ENCODE results near the gene FNDC3B. TPM values are rescaled to one million over a fixed set of nuclear protein-coding genes. Genes with fewer than 3 reads are reported as not detected.
"Not testable (repeated sequence)": the region's sequence is repeated elsewhere in the genome, so short reads cannot be mapped to it uniquely, and the experiment has no call there.

FNDC3B gene
- polyA plus RNA-seq, 1 donor, result 56.3 TPM

DNA sequence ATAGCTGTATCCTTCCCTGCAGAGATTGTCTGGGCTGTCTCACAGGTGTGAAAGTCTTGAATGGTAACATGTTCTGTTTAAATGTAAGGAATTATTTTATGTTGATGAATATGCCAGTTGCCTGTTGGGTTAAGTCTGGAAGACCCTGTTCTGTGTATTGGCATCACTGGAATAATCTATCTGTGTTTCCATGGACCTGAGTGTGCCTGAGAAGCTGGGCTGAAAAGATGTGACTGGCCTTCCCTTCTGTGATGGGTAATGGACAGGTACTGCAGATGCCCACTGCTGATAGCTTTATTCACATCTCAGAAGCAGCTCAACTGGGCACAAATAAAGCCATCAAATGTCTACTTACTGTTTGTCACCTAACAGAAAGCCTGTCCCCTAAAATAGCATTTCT is 196.3 kb downstream of the FNDC3B start:
- DNase-seq (ENCODE audit: low read depth), result no peak

DNA sequence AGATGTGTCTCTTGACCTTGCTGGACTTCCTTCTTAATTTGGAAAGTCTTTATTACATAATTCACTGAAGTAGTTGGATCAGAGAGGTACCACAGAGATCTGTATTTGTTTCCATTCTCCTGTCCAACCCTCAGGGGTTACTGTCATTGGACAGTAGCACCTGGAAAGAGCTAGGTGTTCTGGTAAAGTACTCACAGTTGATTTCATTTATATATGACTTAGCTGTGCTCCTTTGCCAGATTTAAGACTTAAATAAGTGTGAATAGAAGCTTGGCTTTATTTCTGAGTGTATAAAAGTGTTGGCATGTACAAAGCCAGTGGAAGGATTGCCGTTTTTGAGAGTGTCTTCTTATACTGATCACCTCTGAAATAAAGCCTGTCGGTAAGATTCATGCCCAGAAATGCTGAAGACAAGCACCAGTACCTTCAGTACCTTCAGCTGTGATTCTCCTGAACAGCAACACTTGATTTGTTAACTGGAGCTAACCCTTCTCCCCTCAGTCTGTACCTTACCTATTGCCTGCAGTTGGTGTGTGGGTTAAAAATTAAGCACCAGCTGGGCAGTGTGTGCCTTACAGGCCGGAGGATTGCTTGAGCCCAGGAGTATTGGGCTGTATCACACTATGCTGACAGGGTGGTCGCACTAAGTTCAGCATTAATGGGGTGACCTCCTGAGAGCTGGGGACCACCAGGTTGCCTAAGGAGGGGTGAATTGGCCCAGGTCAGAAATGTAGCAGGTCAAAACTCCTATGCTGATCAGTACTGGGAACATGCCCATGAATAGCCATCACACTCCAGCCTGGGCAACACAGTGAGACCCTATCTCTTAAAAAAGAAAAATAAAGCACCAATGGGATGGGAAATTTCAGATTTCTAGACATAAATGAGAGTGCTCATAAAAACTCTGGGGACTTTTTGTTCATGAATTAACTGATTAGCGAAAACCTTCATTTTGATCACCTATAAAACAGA is 197.7 kb downstream of the FNDC3B start:
- DNase-seq (ENCODE audit: low read depth), result no peak

DNA sequence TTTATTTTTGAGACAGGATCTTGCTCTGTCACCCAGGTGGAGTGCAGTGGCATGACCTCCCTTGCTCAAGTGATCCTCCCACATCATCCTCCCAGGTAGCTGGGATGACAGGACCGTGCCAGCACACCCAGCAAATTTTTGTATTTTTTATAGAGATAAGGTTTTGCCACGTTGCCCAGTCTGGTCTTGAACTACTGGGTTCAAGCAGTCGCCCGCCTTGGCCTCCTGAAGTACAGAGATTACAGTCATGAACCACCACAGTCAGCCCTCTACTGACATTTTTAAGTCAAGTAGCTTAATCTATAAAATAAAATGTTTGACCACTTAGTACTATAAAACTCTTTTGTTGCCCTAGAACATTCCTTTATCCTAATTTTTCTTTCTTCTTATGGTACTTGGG is 198.8 kb downstream of the FNDC3B start:
- DNase-seq (ENCODE audit: low read depth), result no peak

DNA sequence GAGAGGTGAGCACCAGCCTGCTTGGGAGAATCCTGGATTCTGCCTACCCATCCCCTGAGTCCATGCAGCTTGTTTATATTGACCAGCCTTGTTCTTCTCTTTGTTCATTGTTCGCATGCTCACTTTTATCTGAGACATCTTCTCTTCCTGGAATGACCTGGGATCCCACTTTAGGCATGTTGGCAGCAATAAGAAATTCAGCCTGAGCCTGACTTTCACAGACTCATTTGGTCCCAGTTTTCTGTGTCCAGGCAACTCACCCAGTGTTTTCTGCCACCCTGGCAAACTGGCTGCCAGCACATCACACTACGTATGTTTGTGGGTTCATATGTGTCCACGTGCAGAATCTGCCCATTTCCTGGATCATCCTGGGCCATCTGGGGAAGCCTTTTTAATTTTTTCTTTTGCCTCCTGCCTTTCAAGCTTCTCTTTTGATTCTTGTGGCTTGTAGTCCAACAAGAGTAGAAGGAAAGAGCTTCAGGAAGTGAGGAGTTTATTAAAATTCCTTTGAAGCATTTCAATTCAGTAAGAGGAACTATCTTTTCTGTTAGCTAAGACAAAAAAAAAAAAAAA is 199.9 kb downstream of the FNDC3B start:
- no peak for DNase-seq (ENCODE audit: low read depth)

DNA sequence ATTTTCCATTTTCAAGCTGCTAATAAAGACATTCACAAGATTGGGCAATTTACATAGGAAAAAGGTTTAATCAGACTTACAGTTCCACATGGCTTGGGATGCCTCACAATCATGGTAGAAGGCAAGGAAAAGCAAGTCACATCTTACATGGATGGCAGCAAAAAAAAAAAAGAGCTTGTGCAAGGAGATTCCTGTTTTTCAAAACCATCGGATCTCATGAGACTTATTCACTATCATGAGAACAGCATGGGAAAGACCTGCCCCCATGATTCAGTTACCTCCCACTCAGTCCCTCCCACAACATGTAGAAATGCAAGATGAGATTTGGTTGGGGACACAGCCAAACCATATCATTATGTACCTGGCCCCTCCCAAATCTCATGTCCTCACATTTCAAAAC is 202.0 kb downstream of the FNDC3B start:
- no peak for DNase-seq (ENCODE audit: low read depth)

DNA sequence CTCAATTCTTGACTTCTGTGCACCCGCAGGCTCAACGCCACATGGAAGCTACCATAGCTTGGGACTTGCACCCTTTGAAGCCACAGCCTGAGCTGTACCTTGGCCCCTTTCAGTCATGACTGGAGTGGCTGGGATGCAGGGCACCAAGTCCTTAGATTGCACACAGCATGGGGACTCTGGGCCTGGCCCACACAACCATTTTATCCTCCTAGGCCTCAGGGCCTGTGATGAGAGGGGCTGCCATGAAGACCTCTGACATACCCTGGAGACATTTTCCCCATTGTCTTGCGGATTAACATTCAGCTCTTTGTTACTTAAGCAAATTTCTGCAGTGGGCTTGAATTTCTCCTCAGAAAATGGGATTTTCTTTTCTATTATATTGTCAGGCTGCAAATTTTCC is 203.1 kb downstream of the FNDC3B start:
- DNase-seq (ENCODE audit: low read depth), result not testable (repeated sequence)

DNA sequence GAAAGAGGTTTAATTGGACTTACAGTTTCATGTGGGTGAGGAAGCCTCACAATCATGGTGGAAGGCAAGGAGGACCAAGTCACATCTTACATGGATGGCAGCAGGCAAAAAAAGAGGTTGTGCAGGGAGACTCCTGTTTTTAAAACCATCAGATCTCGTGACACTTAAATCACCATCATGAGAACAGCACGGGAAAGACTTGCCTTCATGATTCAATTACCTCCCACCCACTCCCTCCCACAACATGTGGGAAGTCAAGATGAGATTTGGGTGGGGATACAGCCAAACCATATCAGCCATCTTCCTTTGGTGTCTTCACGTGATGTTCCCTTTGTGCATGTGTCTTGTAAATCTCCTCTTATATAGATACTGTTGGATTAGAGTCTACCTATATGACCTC is 204.0 kb downstream of the FNDC3B start:
- not testable (repeated sequence) for DNase-seq (ENCODE audit: low read depth)

DNA sequence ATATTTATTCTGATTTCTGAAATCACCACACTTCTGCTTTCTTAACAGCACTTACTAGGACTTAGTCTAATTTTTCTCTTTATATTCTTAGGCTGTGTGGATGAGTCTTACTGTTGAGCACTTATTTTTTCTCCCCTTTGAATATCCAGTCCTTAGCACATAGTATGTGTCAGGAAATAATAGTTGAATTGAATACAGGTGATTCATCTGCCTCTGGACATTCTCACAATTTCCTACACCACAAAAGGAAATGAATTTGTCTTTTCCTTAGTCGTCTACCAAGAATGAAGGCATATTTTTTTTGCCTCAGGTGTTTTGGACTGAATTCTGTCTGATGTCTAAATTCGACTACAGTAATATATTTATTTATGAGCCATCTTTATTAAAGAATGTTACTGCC is 204.6 kb downstream of the FNDC3B start:
- no peak for DNase-seq (ENCODE audit: low read depth)

DNA sequence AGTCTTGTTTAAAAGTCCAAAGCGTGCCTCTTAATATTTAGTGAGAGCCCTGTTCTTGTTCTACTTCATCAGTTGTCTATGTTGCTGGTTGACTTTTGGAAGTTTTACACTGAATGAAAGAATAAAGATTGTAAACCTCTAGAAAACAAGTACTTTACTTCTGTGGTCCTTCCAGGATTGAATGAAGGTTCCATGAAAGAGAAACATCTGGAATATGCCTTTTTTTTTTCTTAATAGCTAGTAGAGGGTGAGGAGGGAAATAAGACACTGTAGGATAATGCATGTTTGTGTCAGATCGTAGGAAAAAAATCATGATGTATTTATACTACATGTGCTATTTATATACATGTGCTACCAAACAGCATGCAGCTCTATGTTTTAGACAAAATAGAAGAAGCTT is 205.9 kb downstream of the FNDC3B start:
- DNase-seq (ENCODE audit: low read depth), result no peak

DNA sequence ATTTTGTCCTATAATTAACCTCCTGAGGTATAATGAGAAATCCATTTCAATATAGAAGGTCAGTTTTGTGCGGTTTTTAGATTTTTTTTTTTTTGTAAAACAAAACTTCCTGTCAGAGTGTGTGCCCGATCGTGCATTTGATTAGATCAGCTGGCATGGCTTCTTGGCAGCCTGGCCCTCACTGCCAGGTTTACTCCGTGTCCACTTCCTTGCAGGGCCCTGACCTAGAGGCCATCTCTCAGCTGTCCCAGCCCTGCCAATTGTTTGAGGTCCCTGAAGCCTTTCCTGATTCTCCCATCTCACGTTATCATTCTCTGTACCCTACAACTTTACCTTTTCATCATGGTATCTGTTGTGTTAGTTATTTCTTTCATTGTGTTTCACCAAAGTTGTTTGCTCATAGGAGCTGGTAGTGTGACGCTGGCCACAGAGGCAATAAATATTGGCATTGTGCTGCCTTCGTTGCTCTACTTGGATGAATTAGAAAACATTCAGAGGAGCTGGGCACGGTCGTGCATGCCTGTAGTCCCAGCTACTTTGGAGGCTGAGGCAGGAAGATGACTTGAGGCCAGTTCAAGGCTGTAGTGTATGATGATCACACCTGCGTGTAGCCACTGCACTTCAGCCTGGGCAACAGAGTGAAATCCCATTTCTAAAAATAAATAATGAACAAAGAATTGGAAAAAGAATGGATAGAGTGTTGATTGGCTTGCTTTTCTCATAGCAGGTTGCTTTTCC is 206.9 kb downstream of the FNDC3B start:
- no peak for DNase-seq (ENCODE audit: low read depth)

DNA sequence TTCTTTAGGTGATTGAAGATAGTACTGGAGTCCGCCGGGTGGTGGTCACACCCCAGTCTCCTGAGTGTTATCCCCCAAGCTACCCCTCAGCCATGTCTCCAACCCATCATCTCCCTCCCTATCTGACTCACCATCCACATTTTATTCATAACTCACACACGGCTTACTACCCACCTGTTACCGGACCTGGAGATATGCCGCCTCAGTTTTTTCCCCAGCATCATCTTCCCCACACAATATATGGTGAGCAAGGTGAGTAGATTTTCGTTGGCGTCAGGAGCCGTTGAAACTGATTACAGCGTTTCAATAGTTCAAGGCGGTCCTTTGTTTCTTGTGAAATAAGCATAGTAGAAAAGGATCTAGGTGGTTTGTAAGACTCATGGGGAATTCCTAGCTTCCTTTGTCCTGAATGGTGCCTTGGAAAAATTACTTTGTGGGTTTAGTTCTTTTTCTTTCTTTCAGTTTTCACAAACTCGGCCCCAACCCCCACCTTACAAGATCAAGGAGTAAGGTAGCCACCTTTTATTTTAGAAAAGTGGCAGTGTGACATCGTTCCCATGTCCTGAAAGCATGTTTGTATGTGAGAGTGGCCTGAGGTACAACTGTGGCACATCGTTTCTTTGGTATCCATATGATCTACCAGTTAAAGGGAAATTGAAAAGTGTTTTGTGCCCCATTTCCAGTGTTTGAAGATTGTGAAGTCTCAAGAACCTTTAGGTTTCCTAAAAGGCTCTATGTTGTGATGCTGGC is 208.3 kb downstream of the FNDC3B start:
- no peak for DNase-seq (ENCODE audit: low read depth)

DNA sequence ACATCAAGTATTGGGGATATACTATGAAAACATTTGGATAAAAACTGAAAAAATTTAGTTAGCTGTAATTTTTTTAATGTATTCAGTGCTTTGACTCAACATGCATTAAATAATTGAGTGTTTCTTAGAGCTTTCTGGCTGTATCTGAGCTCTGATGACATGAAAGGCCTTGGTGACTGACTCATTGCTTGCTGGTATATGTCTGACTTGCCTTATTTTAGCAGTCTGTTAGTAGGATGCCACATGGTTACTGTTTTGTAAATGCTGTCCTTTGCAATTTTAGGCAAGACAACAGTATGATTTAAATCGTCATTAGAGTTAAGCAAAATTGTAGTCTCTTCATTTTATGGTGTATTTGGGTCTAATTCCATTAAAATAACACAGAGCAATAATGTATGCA is 209.7 kb downstream of the FNDC3B start:
- DNase-seq (ENCODE audit: low read depth), result no peak

DNA sequence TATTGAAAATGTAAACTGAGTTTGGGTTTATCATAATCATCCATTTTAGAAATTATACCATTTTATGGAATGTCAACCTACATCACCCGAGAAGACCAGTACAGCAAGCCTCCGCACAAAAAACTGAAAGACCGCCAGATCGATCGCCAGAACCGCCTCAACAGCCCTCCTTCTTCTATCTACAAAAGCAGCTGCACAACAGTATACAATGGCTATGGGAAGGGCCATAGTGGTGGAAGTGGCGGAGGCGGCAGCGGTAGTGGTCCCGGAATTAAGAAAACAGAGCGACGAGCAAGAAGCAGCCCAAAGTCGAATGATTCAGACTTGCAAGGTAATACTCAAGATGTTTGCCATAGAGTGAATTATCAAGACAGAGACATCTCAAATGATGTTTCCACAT is 211.8 kb downstream of the FNDC3B start:
- DNase-seq (ENCODE audit: low read depth), result no peak

DNA sequence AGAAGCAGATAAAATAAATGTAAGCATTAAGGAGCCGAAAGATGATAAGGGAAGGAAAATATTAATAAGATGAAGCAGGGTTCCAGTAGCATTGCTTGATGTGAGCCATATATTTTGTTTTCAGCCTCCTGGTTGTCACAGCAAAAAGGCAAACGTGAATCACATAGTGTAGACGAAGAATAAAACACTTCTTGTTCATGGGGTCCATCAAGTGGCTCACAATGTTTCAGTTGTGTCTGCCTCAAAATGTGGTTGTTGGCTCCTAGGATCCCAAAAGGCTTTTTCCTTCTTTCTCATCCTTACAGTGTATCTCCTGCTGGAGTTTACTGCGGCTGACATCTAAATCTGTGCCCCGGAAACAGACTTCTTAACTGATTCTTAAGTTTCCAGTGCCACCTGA is 213.8 kb downstream of the FNDC3B start:
- no peak for DNase-seq (ENCODE audit: low read depth)

DNA sequence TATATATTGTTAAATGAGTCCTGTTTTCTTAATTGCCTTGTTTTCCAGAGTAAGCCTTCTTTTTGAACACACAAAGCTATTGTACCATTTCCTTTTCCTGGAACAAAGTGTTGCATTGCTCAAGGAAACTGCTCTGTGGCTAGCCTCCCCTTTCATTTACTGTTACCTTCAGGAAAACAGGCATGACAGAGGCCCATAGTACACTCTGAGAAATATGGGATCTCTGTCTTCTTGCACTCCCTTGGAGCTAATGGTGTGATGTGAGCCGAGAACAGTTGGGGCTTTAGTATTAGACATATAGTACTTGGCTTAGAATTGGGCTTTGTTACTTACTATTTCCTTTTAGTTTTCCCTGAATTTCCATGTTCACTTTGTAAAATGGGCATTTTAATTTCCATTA is 215.2 kb downstream of the FNDC3B start:
- DNase-seq (ENCODE audit: low read depth), result no peak

DNA sequence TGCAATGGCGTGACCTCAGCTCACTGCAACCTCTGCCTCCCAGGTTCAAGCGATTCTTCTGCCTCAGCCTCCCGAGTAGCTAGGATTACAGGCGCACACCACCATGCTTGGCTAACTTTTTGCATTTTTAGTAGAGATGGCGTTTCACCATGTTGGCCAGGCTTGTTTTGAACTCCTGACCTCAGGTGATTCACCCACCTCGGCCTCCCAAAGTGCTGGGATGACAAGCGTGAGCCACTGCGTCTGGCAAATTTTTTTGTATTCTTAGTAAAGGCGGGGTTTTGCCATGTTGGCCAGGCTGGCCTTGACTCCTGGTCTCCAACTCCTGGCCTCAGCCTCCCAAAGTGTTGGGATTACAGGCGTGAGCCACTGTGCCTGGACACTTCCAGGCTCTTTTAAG is 215.9 kb downstream of the FNDC3B start:
- DNase-seq (ENCODE audit: low read depth), result not testable (repeated sequence)

DNA sequence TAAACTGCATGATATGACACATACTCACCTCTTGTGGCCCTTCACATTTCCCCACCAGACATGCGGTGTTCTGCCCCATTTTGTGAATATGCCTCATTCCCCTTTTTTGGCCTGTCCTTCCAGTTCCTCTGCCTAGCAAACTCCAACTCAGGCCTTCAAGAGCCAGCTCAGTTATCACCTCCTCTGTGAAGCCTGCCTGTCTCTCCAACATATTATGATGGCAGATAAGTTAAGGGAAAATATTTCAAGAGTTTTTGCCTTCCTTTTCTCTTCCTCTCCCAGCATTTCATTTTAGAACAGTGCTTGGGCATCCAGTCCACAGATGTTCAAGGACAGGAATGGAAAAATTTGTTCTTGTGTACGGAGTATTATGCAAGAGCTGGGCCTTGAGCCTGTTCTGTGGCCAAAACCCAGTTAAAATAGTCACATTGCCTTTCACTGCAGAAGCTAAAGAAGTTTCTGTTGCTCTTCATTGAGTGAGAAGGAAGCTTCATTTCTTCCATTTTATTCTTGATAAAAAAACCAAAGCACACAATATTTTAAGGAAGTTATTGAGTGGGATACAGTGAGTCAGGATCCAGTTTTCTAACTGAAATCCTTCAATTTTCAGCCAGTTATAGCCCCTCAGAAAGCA is 216.8 kb downstream of the FNDC3B start:
- no peak for DNase-seq (ENCODE audit: low read depth)

DNA sequence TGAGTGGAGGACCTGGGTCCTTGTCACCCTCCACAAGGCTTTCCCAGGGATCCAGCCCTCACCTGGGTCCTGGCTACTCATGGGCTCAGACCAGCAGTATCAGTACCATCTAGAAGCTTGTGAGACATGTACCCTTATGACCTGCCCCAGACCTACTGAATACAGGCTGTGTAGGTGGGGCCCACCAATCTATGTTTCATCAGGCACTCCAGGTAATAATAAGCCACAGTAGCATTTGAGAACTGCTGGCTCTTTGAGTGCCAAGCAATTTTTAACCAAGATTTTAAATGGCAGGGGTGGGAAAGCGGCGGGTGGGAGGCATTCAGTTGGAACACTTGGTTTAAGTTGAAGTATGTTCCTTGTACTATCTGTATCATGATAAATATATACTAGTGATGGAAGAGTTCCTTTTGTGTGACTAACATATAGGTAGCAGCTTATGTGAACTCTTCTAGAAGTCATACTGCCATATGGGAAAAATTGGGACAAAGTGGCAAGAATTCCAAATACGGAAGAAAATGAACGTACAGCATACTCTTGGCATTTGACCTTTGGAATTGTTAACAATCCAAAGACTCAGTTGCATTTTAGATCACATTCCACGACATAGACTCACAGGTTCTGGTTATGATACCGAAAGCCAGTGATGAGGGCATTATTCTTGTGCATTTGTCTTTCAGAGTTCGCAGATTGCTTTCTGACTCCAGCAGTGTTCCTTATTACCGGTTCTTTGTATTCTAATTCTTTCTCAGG is 218.4 kb downstream of the FNDC3B start:
- DNase-seq (ENCODE audit: low read depth), result no peak

DNA sequence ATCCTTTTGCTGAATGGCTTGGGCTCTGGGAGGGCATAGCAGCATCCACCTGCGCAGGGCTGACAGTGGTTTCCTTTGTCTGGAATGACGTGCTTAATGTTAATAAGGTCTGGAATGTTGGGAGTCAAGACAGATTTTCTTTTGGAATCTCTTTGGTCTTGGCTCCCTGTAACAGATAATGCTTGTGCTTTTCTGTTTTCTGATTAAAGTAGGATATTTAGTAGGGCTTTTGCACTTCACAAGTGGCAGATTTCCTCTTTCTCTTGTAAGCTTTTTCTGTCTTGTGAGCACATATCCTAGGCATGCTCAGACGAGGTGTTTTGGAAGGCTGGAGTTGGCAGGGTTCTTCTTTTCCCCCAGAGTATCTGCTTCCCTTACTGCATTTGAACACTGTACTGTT is 219.2 kb downstream of the FNDC3B start:
- DNase-seq (ENCODE audit: low read depth), result peak; percentile 68

DNA sequence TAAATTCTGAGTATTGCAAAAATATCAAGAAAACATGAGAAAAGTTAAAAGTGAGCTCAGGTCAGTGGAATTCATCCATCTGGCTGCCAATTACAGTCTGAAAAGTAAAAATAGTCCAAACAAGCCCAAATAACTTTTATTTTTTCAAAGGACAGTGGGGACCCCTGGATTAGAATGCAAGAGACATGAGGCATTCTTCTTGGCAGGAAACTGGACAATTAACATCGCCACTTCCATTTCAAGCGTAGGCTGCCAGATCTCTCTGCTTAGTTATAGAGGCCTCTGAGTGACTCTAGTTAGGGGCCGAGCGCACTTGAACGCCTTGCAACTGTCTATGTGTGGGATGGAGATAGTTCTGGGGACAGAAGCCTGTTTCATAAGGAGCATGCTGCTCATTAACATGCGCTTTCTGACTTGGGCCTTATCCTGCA is 219.7 kb downstream of the FNDC3B start:
- peak; percentile 55 for DNase-seq (ENCODE audit: low read depth)

Measured in forelimb muscle (tissue), 1 donor.